ENCODE results near the gene ABCD3. TPM values are rescaled to one million over a fixed set of nuclear protein-coding genes. Genes with fewer than 3 reads are reported as not detected.

ABCD3 gene
- total RNA-seq, 1 experiment from 2014 or later = 73.5 TPM

DNA sequence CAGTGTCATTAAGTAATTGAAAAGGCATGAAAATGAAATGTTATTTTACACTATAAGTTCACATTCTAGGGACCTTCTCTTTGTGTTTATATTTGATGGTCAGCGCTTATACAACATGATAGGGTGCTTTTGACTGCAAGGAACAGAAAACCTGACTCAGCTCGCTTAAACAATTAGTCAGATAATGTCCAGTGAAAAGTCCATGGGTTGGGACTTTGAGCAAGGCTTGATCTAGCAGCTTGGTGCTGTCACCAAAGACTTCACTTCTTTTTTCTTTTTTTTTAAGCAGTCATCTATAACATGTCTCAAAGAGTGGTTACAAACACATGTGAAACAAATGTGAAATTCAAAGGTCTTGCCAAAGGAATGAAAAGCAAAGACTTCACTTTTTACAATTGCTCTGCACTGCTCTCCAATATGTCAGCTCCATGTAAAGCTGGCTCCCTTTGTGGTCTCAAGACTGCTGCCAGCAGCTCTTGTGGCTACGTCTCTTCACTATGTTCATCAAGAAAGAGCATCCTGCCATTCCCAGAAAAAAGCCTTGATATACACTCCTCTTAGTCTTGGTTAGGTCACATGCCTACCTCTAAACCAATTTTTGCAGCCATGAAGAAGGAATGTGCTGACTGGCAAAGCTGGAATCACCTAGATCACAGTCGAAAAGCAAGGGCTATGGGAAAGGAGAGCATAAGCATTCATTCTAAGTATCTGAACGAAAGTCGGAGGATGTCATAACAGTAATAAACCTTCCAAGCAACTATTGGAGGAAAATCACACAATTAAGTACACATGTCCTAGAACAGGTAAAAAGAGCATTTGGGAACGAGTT is 108.2 kb downstream of the ABCD3 start:
- DNase-seq (ENCODE audit: low read depth) = no peak

GRCh38 chr1:94527447-94528031 is 109.3 kb downstream of the ABCD3 start:
- peak; percentile 61 for DNase-seq (ENCODE audit: low read depth)

- peak; percentile 49 for DNase-seq (ENCODE audit: low read depth)
Observed at GRCh38 chr1:94528299-94528698, 110.1 kb downstream of the ABCD3 start.

GRCh38 chr1:94528826-94529225 is 110.6 kb downstream of the ABCD3 start:
- DNase-seq (ENCODE audit: low read depth) = no peak

DNA sequence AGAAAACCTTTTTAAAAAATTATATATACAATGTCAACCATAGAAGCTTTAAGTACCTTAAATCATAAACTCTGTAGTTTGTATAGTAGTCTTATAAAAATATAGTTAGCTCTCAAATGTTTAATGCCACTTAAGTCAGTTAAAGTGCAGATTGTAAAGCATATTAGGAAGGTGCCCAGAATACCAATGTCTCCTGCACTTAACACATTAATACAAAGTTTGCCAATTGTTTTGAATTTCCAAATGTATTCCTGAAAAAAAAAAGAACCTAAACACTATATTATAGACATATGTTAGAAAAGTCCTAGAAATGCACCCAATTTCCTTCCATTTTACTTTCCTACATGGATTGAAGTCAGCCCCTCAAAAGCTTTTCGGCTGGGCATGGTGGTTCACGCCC is 111.2 kb downstream of the ABCD3 start:
- DNase-seq (ENCODE audit: low read depth) = no peak

- peak; percentile 41 for DNase-seq (ENCODE audit: low read depth)
Observed at GRCh38 chr1:94530373-94530878, 112.2 kb downstream of the ABCD3 start.

- no peak for DNase-seq (ENCODE audit: low read depth)
Observed at GRCh38 chr1:94531664-94532063, 113.5 kb downstream of the ABCD3 start.

- peak; percentile 65 for DNase-seq (ENCODE audit: low read depth)
Observed at GRCh38 chr1:94532077-94532476, 113.9 kb downstream of the ABCD3 start.

DNA sequence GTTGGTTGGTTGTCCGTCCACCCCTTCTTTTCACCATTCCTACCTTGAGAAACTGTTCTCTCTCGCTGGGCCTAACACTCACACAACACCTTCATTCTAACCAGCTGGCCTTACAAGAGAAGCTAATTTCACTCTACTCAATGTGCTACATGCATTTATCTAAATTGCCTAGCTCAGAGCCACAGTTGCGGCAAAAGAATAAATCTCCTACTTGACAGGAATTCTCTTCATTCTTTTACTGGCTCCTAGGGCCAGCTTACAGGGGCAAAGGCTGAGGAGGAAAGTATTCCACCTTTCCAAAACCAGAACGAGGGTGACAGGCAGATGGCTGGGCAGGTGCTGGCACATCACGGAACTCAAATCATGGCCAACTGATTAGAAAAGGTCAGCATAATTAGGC is 116.9 kb downstream of the ABCD3 start:
- DNase-seq (ENCODE audit: low read depth) = no peak

DNA sequence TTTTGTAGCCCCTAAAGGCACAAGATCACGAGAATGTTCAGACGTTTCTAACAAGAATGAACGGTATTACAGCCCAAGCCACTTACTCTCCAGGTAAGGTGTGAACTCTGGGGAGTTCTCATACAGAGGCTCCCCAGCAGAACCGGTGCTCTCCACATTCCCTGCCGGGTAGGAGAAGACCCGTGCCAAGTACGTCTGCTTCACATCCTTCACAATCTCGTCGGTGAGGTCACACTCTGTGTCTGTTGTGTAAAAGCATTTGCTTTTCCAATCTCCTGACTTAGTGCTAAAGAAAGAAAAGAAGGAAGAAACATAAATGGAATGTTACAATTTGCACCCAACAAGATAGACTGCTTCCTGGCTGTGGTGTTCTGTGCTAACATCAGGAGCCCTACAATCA is 117.7 kb downstream of the ABCD3 start:
- no peak for DNase-seq (ENCODE audit: low read depth)

DNA sequence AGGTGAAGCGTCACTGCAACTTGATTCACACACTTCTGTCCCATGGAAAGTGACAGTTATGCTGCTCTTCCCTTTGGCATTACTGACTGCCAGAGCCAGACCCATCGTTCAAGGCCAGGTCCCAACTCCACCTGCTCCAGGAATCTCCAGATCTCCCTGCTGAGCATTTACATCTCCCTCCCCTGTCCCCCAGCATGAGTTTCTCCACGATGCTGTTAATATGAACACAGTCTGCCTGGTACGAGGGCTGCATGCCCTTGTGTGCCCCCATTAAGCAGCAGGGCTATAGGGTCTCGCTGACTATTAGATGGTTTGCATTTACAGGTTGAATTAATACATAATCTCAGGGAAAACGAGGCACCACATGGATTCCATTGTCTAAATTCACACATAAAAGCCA is 119.1 kb downstream of the ABCD3 start:
- DNase-seq (ENCODE audit: low read depth) = no peak

GRCh38 chr1:94538243-94538827 is 120.1 kb downstream of the ABCD3 start:
- DNase-seq (ENCODE audit: low read depth) = no peak

GRCh38 chr1:94539496-94539895 is 121.3 kb downstream of the ABCD3 start:
- peak; percentile 81 for DNase-seq (ENCODE audit: low read depth)

- DNase-seq (ENCODE audit: low read depth) = peak; percentile 56
Observed at GRCh38 chr1:94540440-94541245, 122.5 kb downstream of the ABCD3 start.

GRCh38 chr1:94541246-94542087 is 123.3 kb downstream of the ABCD3 start, which contains the start of gene F3:
TSS of gene F3 (minus strand) at chr1:94541759. CDS start at chr1:94541636, 123 bp downstream.
- peak; percentile 91 for DNase-seq (ENCODE audit: low read depth)

GRCh38 chr1:94542088-94542870 is 124.1 kb downstream of the ABCD3 start:
- peak; percentile 64 for DNase-seq (ENCODE audit: low read depth)

DNA sequence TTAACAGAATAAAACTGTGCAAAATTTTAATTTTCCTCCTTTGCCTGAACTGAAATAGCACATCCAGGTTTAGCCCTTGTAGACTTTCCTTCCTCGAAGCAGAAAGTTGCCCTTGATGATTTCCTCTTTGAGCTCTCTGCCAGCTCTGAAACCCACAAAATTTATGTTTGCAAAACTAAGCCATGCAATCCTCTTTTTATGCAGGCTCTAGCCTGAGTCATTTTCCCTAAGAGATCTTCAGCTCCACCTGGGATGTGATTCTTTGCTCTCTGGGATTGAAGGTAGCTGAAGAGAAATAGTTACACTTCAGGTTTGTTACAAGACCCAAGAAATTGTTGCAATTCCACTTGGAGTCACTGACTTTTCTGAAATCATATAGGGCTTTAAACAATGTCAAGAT is 124.8 kb downstream of the ABCD3 start:
- peak; percentile 87 for DNase-seq (ENCODE audit: low read depth)

DNA sequence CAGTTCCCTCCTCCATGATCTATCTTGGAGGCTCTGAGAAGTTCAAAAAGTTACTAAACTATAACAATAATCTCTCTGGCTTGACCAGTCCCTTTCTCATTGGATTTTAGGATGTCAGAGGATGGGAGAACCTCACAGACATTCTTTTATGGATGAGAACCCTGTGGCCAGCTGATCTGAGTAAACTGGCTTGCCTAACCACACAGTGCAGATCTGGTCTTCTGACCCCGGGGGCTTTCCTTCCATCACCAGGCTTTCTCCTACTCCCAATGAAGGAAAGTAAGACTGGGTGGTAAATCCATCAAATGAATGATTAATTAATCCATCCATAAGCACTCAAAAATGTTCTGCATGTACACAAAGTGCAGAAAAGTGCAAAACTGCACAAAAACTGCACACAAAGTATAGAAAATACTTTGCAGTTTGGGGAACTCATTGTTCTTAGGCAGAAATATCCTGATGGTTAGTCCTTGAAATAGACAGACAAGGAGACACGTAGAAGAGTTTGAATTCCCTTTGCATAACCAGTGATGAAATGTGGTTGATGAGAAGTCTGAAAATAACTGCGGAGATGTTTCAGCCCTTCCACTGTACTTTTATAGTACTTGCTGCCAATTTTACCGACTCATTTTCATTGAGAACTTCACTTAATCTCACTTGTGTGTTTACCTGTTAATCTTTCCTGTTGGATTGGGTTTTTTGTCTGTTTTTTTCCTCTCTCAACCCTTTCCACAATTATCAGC is 125.9 kb downstream of the ABCD3 start:
- peak; percentile 67 for DNase-seq (ENCODE audit: low read depth)
